GM13976 (cell line): Measurements from ENCODE around the gene ETNK2.
"Not testable (repeated sequence)": the region's sequence is repeated elsewhere in the genome, so short reads cannot be mapped to it uniquely, and the experiment has no call there.

Source experiments
- DNase-seq: peaks from one replicate; pipeline ENCODE4 v3.0.0; 2012; ENCODE audit warnings: low spot score
- in situ Hi-C: fragments of 300-500 bp; cut with MboI; formaldehyde crosslinking; loops from one replicate; pipeline ENCODE4 v1.12.0; 2022; ENCODE audit warnings: low sequenced_read_pairs, mixed read lengths, inconsistent platforms; ENCODE audit not compliant: unreplicated experiment
- TF ChIP-seq, protein P1 (sequence below): IDR thresholded peaks from 2 replicates; pipeline ENCODE4 v1.5.1; 2012; ENCODE audit warnings: borderline replicate concordance, mild to moderate bottlenecking; ENCODE audit not compliant: insufficient read depth; ENCODE audit errors: extremely low read depth, missing control alignments, control extremely low read depth

The ETNK2 gene

DNA sequence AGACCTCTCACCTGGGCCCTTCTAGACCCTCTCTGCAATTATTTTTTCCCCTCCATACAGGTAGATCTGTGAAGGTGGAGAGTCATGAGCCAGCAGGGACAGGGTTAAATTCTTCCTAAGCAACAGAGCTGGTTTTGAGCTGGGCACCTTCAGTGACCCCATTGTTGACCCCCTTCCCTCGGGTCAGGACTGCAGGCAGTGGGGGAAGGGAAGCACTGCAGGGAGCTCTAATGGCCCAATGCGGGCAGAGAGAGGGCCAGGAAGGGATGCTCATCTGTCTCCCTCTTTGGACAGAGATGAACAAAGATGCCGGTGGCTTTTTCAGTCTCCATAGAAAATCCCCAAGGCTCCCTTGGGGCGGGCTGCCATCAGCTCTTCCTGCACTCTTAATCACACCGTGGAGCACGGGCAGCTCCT is 57.5 kb downstream of the ETNK2 start:
- in situ Hi-C loops, result no loop called here
- no peak for DNase-seq
- TF ChIP-seq, protein P1, sequence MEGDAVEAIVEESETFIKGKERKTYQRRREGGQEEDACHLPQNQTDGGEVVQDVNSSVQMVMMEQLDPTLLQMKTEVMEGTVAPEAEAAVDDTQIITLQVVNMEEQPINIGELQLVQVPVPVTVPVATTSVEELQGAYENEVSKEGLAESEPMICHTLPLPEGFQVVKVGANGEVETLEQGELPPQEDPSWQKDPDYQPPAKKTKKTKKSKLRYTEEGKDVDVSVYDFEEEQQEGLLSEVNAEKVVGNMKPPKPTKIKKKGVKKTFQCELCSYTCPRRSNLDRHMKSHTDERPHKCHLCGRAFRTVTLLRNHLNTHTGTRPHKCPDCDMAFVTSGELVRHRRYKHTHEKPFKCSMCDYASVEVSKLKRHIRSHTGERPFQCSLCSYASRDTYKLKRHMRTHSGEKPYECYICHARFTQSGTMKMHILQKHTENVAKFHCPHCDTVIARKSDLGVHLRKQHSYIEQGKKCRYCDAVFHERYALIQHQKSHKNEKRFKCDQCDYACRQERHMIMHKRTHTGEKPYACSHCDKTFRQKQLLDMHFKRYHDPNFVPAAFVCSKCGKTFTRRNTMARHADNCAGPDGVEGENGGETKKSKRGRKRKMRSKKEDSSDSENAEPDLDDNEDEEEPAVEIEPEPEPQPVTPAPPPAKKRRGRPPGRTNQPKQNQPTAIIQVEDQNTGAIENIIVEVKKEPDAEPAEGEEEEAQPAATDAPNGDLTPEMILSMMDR, result no peak

DNA sequence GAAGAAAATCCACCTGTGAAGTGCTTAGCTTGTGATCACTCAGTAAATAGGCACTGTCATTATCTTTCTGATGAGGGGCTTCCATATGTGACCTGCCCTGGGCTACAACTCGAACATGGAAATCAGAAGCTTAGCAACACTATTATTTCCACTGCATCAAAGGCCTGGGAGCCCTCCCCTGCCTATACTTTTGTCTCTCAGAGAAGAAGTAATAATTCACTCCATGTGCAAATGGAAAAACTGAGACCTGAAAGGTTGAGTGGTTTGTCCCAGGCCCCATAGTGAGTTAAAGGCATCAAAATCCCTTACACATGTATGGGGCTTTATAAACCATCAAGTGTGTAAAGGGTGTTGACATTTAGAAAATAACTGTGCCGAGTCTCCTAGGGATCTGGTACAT is 58.1 kb downstream of the ETNK2 start:
- TF ChIP-seq, protein P1, result no peak
- DNase-seq, result no peak

DNA sequence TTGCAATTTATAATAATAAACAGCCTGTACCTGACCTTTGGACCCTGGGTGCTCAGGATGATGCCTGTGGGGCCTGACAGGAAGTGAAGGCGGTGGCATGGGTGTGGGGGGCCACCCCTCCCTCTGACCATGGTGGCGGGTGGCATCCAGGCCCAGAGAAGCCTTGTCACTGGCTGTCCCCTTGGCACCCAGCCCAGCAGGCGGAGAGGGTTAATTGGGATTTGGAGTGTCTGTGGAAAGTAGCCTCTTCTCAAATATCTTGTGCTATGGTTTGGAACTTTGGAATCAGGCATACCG is 58.5 kb downstream of the ETNK2 start:
- in situ Hi-C loops, result no loop called here
- TF ChIP-seq, protein P1, result no peak
- DNase-seq, result no peak

More for the DNA sequence above, 58.1 kb downstream of the ETNK2 start:
- in situ Hi-C loops, result no loop called here

DNA sequence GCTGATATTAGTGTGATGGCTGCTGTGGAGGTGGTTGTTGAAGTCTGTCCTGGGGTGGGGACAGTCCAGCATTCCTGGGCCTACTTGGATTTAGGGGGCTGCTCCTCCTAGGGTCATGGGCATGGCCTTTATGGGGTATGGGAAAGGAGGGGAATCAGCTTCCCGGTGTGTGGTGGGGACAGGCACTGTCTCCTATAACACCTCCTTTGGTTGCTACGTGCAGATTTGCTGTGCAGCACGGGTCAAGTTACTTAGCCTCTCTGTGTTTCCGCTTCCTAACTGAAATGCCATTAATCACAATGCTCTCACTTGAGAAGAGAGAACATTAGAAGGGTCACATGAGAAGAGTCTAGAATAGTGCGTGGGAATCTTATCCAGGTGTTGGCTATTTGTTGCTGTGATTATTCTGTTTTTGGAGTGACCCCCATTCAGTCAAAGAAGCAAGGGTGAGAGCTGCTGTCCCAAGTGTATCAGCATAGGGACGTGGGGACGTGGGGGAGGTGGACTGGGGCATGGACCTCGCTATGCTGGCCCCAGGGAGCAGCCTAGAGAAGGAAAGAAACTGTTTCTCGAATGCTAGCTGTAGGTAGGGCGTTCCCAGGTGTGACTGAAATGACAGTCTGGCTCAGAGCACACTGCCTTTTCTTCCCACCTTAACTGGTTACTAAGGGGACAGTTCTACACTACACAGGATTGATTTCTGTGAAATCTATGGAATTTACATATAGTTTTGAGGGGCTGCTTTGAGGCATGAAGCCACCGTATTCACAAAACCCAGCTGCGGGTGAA is 59.0 kb downstream of the ETNK2 start:
- in situ Hi-C loops, result no loop called here
- TF ChIP-seq, protein P1, result no peak
- DNase-seq, result no peak

DNA sequence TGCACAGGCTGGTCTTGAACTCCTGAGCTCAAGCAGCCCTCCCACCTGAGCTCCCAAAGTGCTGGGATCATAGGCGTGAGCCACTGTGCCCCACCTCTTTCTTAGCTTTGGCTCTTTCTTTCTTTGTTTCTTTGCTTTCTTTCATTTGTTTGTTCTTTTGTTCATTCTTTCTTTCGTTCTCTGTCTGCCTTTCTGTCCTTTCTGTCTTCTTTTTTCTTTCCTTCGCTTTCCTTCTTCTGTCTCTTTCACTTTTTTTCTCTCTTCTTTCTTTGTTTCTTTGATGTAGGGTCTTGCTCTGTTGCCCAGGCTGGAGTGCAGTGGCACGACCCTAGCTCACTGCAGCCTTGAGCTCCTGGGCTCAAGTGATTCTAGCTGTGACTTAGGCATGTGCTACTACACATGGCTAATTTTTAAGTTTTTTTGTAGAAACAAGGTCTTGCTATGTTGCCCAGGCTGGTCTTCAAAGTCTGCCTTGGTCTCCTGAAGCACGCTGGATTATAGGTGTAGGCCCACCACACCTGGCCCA is 60.0 kb downstream of the ETNK2 start:
- DNase-seq, result no peak
- in situ Hi-C loops, result no loop called here
- TF ChIP-seq, protein P1, result no peak

DNA sequence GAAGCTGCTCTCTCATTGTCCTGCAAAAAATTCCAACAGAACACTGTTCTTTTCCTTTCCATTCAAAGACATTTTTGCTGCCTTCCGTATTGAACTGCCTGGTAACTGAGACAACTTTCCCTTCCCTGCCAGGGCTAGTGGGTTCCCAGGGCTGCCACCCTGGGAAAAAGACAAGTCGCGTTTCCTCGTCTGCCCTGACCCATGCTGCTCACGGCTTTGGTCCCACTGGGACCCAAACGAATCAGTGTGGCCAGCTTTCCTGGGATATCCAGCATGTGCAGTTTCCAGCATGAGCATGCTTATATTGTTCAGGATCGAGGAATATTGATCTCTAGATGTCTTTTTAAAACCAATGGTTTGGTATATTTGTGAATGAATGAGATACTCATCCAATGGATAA is 60.8 kb downstream of the ETNK2 start:
- in situ Hi-C loops, result no loop called here
- DNase-seq, result no peak
- TF ChIP-seq, protein P1, result no peak

DNA sequence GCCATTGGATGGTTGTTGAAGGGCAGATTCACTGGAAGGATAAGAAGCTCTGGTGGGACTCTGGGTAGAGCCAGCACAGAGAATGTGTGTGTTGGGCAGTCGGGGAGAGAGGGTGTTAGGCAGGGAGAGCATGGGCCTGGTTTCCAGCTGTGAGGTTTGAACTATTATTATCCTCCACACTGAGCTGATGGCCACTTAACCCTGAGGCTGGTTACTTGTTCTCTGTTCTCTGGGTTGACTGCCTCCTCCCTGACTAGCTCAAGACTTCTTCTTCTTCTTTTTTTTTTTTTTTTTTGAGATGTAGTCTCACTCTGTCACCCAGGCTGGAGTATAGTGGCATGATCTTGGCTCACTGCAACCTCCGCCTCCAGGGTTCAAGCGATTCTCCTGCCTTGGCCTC is 61.7 kb downstream of the ETNK2 start:
- DNase-seq, in situ Hi-C loops: not testable (repeated sequence)
